Measurements from ENCODE around the gene GPR84. TPM values are rescaled to one million over a fixed set of nuclear protein-coding genes. Genes with fewer than 3 reads are reported as not detected.

Gene GPR84
- total and polyA plus RNA-seq, 9 of the 15 experiments (the other 6 are each of a cell fraction or from before 2014, with no cell fraction given), result 0.07 to 0.18 (median 0.11) TPM; not detected in 5

DNA sequence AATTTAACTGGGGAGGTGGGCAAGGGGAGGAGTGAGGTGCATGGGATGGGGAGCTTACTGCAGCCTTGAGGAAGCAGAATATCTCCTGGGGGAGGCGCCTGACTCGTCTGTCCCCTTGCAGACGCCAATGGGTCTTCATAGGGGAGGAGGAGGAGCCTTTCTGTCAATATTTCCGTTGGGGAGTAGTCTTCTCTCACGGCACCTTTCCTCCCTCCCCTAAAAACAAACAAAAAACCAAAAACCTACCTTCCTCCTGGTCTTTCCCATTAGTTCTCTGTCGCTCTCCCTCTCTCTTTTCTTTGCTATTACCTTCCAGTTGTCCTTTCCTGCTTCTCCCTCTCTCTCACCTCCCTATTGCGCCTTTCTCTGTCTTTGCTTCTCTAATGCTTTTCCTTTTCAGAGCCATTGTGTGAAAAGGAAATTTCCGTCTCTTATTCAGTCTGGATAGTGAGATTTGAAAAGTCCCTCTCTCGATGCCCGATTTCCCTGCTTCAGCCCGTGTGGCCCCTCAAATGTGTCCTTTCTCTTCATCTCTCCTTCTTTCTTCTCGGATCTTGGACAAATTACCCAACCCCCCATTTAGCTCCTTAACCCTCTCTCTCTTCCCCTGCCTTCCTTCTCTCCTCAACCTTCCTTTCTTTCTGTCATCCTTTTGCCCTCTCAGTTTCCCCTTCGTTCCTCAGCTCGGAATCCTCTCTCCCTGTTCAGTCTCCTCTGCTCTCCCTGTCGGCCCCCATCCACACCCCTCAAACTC lies 5.9 kb downstream of the GPR84 start (continued):
- TF ChIP-seq, protein P1, sequence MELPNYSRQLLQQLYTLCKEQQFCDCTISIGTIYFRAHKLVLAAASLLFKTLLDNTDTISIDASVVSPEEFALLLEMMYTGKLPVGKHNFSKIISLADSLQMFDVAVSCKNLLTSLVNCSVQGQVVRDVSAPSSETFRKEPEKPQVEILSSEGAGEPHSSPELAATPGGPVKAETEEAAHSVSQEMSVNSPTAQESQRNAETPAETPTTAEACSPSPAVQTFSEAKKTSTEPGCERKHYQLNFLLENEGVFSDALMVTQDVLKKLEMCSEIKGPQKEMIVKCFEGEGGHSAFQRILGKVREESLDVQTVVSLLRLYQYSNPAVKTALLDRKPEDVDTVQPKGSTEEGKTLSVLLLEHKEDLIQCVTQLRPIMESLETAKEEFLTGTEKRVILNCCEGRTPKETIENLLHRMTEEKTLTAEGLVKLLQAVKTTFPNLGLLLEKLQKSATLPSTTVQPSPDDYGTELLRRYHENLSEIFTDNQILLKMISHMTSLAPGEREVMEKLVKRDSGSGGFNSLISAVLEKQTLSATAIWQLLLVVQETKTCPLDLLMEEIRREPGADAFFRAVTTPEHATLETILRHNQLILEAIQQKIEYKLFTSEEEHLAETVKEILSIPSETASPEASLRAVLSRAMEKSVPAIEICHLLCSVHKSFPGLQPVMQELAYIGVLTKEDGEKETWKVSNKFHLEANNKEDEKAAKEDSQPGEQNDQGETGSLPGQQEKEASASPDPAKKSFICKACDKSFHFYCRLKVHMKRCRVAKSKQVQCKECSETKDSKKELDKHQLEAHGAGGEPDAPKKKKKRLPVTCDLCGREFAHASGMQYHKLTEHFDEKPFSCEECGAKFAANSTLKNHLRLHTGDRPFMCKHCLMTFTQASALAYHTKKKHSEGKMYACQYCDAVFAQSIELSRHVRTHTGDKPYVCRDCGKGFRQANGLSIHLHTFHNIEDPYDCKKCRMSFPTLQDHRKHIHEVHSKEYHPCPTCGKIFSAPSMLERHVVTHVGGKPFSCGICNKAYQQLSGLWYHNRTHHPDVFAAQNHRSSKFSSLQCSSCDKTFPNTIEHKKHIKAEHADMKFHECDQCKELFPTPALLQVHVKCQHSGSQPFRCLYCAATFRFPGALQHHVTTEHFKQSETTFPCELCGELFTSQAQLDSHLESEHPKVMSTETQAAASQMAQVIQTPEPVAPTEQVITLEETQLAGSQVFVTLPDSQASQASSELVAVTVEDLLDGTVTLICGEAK (IDR thresholded peaks at IDR 0.05), result peak; percentile 72; the same call in 1 of the 2 replicates
- TF ChIP-seq, protein P1 (CRISPR knock-in tag; IDR thresholded peaks at IDR 0.05), result no peak
- TF ChIP-seq POLR2A (conservative IDR thresholded peaks at IDR 0.05) (peak; percentile 84), NBN (IDR thresholded peaks at IDR 0.05; ENCODE audit: low read depth) (peak; percentile 66; the same call in 1 of the 2 replicates)

Data from K562 (cell line).